ENCODE data around the gene TPK1. TPM values are rescaled to one million over a fixed set of nuclear protein-coding genes. Genes with fewer than 3 reads are reported as not detected.
A peak's percentile ranks its signal among the peaks of the same experiment; 100 is the strongest.

Gene TPK1
- polyA plus RNA-seq, 1 donor from 2014 or later = 3.5 TPM

GRCh38 chr7:144659211-144659610 lies 176.6 kb downstream of the TPK1 start:
- Histone ChIP-seq H3K9me3 (ENCODE audit: low read length) (no peaks in the 10 kb centered on the region), H3F3A (ENCODE audit: insufficient read depth, low read length, poor library complexity, severe bottlenecking) (no peaks in the 10 kb centered on the region), H3K4me3 (ENCODE audit: low read length) (no peak overlapping the region), H3K79me2 (replicated peaks; ENCODE audit: insufficient read depth, low read length) (no peaks in the 10 kb centered on the region), H4K20me1 (ENCODE audit: insufficient read depth) (no peaks in the 10 kb centered on the region), H3K4me2 (ENCODE audit: low read length) (no peak overlapping the region), H2AFZ (ENCODE audit: low read depth, low read length) (no peak overlapping the region), H3K9me2 (ENCODE audit: insufficient read depth, low read length) (no peaks in the 10 kb centered on the region), H3K27me3 (ENCODE audit: insufficient read depth, low read depth, low read length) (no peaks in the 10 kb centered on the region), H3K36me3 (ENCODE audit: insufficient read depth, low read length) (no peaks in the 10 kb centered on the region), H3K9ac (ENCODE audit: low read length) (no peak overlapping the region), H3K27ac (ENCODE audit: low read length) (no peak overlapping the region)
- TF ChIP-seq MXI1 (conservative IDR thresholded peaks at IDR 0.05; ENCODE audit: poor library complexity, severe bottlenecking) = no peak
- no peak for TF ChIP-seq TAF1 (IDR thresholded peaks at IDR 0.05; ENCODE audit: low read depth)
- TF ChIP-seq RAD21 (conservative IDR thresholded peaks at IDR 0.05) = no peak
- no peak for TF ChIP-seq EZH2 (IDR thresholded peaks at IDR 0.05; ENCODE audit: borderline replicate concordance, insufficient read depth, low read length, poor library complexity, severe bottlenecking)
- TF ChIP-seq EP300 (conservative IDR thresholded peaks at IDR 0.05; ENCODE audit: poor library complexity, severe bottlenecking) = no peak
- no peak for TF ChIP-seq REST (IDR thresholded peaks at IDR 0.05; ENCODE audit: borderline replicate concordance)
- TF ChIP-seq SMC3 (conservative IDR thresholded peaks at IDR 0.05; ENCODE audit: poor library complexity) = no peak
- no peak for TF ChIP-seq POLR2AphosphoS5 (IDR thresholded peaks at IDR 0.05)

GRCh38 chr7:144656965-144657517 lies 178.8 kb downstream of the TPK1 start:
- Histone ChIP-seq H3K79me2 (replicated peaks; ENCODE audit: insufficient read depth, low read length) (no peaks in the 10 kb centered on the region), H3K27me3 (ENCODE audit: insufficient read depth, low read depth, low read length) (no peaks in the 10 kb centered on the region), H3K36me3 (ENCODE audit: insufficient read depth, low read length) (no peaks in the 10 kb centered on the region), H2AFZ (ENCODE audit: low read depth, low read length) (no peak overlapping the region), H3K9me2 (ENCODE audit: insufficient read depth, low read length) (no peaks in the 10 kb centered on the region), H4K20me1 (ENCODE audit: insufficient read depth) (no peaks in the 10 kb centered on the region), H3F3A (ENCODE audit: insufficient read depth, low read length, poor library complexity, severe bottlenecking) (no peaks in the 10 kb centered on the region), H3K9me3 (ENCODE audit: low read length) (no peaks in the 10 kb centered on the region), H3K4me3 (ENCODE audit: low read length) (no peak overlapping the region), H3K27ac (ENCODE audit: low read length) (no peak overlapping the region), H3K9ac (ENCODE audit: low read length) (no peak overlapping the region), H3K4me2 (ENCODE audit: low read length) (no peak overlapping the region)
- no peak for TF ChIP-seq RAD21 (conservative IDR thresholded peaks at IDR 0.05)
- TF ChIP-seq CTCF (IDR thresholded peaks at IDR 0.05; ENCODE audit: poor library complexity, severe bottlenecking) = peak; percentile 46

- Histone ChIP-seq H4K20me1 (ENCODE audit: insufficient read depth) (no peaks in the 10 kb centered on the region), H3K4me3 (ENCODE audit: low read length) (no peak overlapping the region), H3K27ac (ENCODE audit: low read length) (no peak overlapping the region), H3K9ac (ENCODE audit: low read length) (no peak overlapping the region), H3K79me2 (replicated peaks; ENCODE audit: insufficient read depth, low read length) (no peaks in the 10 kb centered on the region), H3K9me2 (ENCODE audit: insufficient read depth, low read length) (no peaks in the 10 kb centered on the region), H3K36me3 (ENCODE audit: insufficient read depth, low read length) (no peaks in the 10 kb centered on the region), H3K4me2 (ENCODE audit: low read length) (no peak overlapping the region), H2AFZ (ENCODE audit: low read depth, low read length) (no peak overlapping the region), H3K9me3 (ENCODE audit: low read length) (no peaks in the 10 kb centered on the region), H3K27me3 (ENCODE audit: insufficient read depth, low read depth, low read length) (no peaks in the 10 kb centered on the region), H3F3A (ENCODE audit: insufficient read depth, low read length, poor library complexity, severe bottlenecking) (no peaks in the 10 kb centered on the region)
- TF ChIP-seq EP300 (conservative IDR thresholded peaks at IDR 0.05; ENCODE audit: poor library complexity, severe bottlenecking) (peak; percentile 32), CTCF (IDR thresholded peaks at IDR 0.05; ENCODE audit: poor library complexity, severe bottlenecking) (no peak), POLR2AphosphoS5 (IDR thresholded peaks at IDR 0.05) (peak; percentile 43), SMC3 (conservative IDR thresholded peaks at IDR 0.05; ENCODE audit: poor library complexity) (no peak)
Measured at GRCh38 chr7:144653449-144653848, 182.4 kb downstream of the TPK1 start.
